Body of pancreas (tissue), 4 donors: ENCODE results near the gene LDLRAD4. TPM values are rescaled to one million over a fixed set of nuclear protein-coding genes. Genes with fewer than 3 reads are reported as not detected.

Experiments
- ATAC-seq: fragments of 150-250 bp; one replicate; pipeline ENCODE4 v1.9.1; 2016
- DNase-seq, 4 donors: peaks; one replicate each; pipeline ENCODE4 v3.0.0-alpha.2; 2019
- H3K27ac ChIP-seq, 4 donors: fragments of 200-600 bp; sonication (generic); 1 replicate in 3 of 4; 2 replicates in 1 of 4; pipeline versions ENCODE4 v1.5.1 to v1.6.1; 2016 to 2019; ENCODE audit warnings: mild to moderate bottlenecking in 1 of 4, mixed read lengths in 1 of 4, moderate library complexity in 1 of 4
- H3K27me3 ChIP-seq, 2 donors: fragments of 200-600 bp; sonication (generic); one replicate each; pipeline ENCODE4 v1.6.0; 2016; ENCODE audit warnings: mild to moderate bottlenecking in 1 of 2
- H3K36me3 ChIP-seq, 2 donors: fragments of 200-600 bp; sonication (generic); replicated peaks in 1 of 2; 2 replicates each; pipeline ENCODE4 v1.5.1; 2016; ENCODE audit warnings: low read depth in 2 of 2; ENCODE audit not compliant: insufficient read depth in 1 of 2
- H3K4me1 ChIP-seq: fragments of 200-600 bp; sonication (generic); one replicate; pipeline ENCODE4 v1.6.0; 2016
- H3K4me3 ChIP-seq, 2 donors: fragments of 200-600 bp; sonication (generic); 1 replicate in 1 of 2; 2 replicates in 1 of 2; pipeline ENCODE4 v1.5.1; 2016 to 2019
- H3K9me3 ChIP-seq, 3 donors: fragments of 200-600 bp; sonication (generic); 1 replicate in 2 of 3; 2 replicates in 1 of 3; pipeline ENCODE4 v1.5.1; 2016
- POLR2A ChIP-seq, 3 donors: fragments of 450-650 bp; IDR thresholded peaks; one replicate each; pipeline ENCODE4 v1.6.1; 2016; ENCODE audit warnings: antibody characterized with exemption in 3 of 3, mild to moderate bottlenecking in 2 of 3
- WGBS, 2 donors: methylation state at CpG; one replicate each; pipeline ENCODE4 v1.1.5; 2017; 5-methylcytosine and 5-hydroxymethylcytosine counted together
- intact Hi-C: fragments of 100-400 bp; cut with DNase I; formaldehyde crosslinking; loops from one replicate; pipeline ENCODE4 v1.15.1; 2023
- total RNA-seq, 2 donors: library from RNA; depleted of rRNA; stranded (reverse); fragments of >200 nt; gene quantifications; one replicate each; pipeline ENCODE4 v1.1.0, GENCODE V29; 2016
- TF ChIP-seq, protein P1 (sequence below), 7 experiments: fragments of 450-650 bp in 4 of 7; fragments of 200-600 bp in 3 of 7; sonication (generic) in 3 of 7; IDR thresholded peaks; one replicate each; pipeline ENCODE4 v1.5.1; 2016 to 2019; ENCODE audit warnings: antibody characterized with exemption in 7 of 7

Gene LDLRAD4
- total RNA-seq, 2 donors from 2014 or later, result 8.6 to 35.9 TPM

DNA sequence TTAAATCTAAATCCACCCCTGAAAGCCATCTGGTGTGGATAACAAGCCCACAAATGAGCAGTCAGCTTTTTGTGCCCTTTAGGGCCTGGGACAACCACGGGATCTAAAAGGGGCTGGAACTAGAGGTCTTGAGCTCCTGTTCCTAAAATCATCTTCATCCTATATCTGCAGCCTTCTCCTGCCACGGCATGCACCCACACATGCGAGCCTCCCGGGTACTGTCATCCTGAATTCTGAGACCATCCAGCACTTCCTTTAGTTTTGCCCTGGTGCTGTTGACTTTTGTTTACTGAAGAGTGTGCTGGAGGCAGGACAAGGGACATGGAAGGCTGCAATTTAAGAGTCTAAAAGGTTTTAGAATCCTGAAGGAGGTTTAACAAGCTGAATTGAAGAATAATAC lies 324.6 kb downstream of the LDLRAD4 start:
- no peak for DNase-seq
- Histone ChIP-seq H3K27ac (no peak overlapping the region), H3K9me3 (no peaks in the 10 kb centered on the region), H3K36me3 (no peaks in the 10 kb centered on the region), H3K4me1 (peaks cover 36% of the 10 kb centered on the region), H3K27me3 (no peaks in the 10 kb centered on the region), H3K4me3 (no peak overlapping the region)
- intact Hi-C loops, result loop anchor here (10.0 kb wide), 1 partner anchor 58 kb away; no protein-coding TSS in a partner anchor
- 92 to 93% methylated on average over 4 of the region's 4 CpGs for WGBS, 2 donors
- ATAC-seq, result no peak
- TF ChIP-seq, protein P1, sequence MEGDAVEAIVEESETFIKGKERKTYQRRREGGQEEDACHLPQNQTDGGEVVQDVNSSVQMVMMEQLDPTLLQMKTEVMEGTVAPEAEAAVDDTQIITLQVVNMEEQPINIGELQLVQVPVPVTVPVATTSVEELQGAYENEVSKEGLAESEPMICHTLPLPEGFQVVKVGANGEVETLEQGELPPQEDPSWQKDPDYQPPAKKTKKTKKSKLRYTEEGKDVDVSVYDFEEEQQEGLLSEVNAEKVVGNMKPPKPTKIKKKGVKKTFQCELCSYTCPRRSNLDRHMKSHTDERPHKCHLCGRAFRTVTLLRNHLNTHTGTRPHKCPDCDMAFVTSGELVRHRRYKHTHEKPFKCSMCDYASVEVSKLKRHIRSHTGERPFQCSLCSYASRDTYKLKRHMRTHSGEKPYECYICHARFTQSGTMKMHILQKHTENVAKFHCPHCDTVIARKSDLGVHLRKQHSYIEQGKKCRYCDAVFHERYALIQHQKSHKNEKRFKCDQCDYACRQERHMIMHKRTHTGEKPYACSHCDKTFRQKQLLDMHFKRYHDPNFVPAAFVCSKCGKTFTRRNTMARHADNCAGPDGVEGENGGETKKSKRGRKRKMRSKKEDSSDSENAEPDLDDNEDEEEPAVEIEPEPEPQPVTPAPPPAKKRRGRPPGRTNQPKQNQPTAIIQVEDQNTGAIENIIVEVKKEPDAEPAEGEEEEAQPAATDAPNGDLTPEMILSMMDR (IDR thresholded peaks at IDR 0.05), result no peak
- no peak for TF ChIP-seq POLR2A (IDR thresholded peaks at IDR 0.05)

DNA sequence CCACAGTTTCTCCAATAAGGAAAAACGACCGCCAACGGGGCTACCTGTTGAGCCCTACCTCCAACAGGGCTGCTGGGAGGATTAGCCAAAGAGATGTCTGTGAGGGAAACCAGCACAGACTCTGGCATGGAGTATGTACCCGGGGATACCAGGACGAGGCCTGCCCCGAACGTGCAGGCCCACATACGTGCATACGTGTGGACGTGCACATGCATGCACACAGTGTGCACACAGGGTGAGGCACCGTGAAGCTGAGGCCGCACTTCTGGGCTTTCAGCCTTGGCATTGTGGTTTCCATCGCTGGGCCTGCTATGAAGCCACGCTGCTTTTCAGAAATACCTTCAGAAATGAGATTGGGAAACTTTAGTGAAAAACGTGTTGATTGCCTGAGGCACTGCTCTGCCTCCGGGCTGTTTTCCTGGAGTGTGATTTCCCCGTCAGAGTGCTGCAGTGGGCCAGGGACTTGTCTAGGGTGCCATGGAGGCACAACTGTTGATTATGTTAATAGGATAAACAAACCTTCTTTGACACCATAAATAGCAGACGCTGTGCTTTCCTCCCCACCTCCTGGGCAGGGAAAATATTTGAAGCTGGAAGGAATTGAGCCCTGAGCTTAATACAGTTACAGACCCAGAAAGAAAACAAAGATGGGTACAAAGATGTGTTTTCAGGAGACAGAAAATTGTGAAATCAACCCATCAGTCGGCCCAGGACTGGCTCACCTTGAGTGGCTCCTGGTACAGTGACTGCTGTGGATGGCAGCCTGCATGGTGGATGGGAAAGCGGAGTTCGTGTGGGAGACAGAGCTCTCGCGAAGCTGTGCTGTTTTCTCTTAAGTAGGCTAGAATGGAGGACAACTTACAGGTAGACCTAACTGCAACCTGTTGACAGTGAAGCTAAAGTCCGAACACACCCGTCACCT lies 325.5 kb downstream of the LDLRAD4 start:
- DNase-seq, result no peak
- WGBS, 2 donors, result 80 to 88% methylated on average over 25 of the region's 25 CpGs
- Histone ChIP-seq H3K27me3 (no peaks in the 10 kb centered on the region), H3K9me3 (no peaks in the 10 kb centered on the region), H3K27ac (no peak overlapping the region), H3K36me3 (no peaks in the 10 kb centered on the region), H3K4me1 (peaks cover 34% of the 10 kb centered on the region), H3K4me3 (no peak overlapping the region)
- TF ChIP-seq POLR2A (IDR thresholded peaks at IDR 0.05), result no peak
- TF ChIP-seq, protein P1 (IDR thresholded peaks at IDR 0.05), result no peak
- intact Hi-C loops, result loop anchor here (10.0 kb wide), 1 partner anchor 59 kb away; no protein-coding TSS in a partner anchor
- no peak for ATAC-seq

DNA sequence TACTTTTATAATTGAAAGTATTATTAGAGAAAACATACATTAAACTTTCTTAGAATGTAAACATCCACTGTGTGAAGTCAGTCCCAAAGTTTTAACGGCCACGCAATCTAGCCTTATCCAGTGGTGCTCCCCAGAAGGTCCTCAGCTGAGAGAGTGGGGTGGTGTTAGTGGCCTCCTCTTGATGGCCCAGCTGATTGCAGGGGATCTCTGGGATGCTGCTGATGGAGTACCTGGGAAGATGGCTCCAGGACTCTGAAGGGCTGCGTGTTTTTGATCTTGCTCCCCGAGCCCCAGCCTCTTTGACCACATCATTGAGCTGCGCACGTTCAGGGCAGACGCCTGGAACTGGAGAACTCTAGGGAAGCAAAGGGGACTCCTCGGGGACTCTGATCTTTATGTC lies 326.4 kb downstream of the LDLRAD4 start:
- intact Hi-C loops, result loop anchor here (10.0 kb wide), 1 partner anchor 60 kb away; no protein-coding TSS in a partner anchor
- H3K4me1 ChIP-seq, result peaks cover 26% of the 10 kb centered on the region

DNA sequence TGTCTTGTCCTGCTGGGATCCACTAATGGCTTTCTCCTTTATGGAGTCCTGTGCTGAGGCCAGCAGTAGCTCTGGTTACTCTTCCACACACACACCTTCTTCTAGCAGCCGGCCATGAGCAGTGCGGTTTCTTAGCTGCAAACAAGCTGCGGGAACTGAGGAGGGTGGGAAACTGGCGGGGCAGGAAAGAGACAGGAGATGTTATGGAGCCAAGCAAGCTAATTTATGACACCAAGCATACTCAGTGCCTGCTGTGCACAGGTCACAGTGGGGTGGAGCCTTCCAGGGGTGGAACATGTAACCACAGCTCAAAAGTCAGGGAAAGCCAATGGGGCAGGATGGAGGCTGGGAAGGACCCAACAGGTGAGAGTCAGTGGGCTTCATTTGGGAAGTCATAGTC lies 327.0 kb downstream of the LDLRAD4 start:
- Histone ChIP-seq H3K27ac (no peak overlapping the region), H3K4me1 (peaks cover 22% of the 10 kb centered on the region), H3K9me3 (no peaks in the 10 kb centered on the region), H3K4me3 (no peak overlapping the region), H3K36me3 (no peaks in the 10 kb centered on the region), H3K27me3 (no peaks in the 10 kb centered on the region)
- TF ChIP-seq, protein P1 (IDR thresholded peaks at IDR 0.05), result no peak
- no peak for TF ChIP-seq POLR2A (IDR thresholded peaks at IDR 0.05)
- 97% methylated on average over 4 of the region's 4 CpGs for WGBS, 2 donors
- DNase-seq (no peak), ATAC-seq (no peak)
- intact Hi-C loops, result loop anchor here (10.0 kb wide), 1 partner anchor 61 kb away; no protein-coding TSS in a partner anchor

More for the DNA sequence above, 326.4 kb downstream of the LDLRAD4 start:
- TF ChIP-seq, protein P1 (IDR thresholded peaks at IDR 0.05), result no peak
- TF ChIP-seq POLR2A (IDR thresholded peaks at IDR 0.05), result no peak
- Histone ChIP-seq H3K36me3 (no peaks in the 10 kb centered on the region), H3K4me3 (no peak overlapping the region), H3K27me3 (no peaks in the 10 kb centered on the region), H3K9me3 (no peaks in the 10 kb centered on the region), H3K27ac (no peak overlapping the region)
- 89 to 91% methylated on average over 7 to 8 of the region's 8 CpGs for WGBS, 2 donors
- no peak for ATAC-seq
- DNase-seq, result no peak
